Measurements from ENCODE around the gene TTLL11. TPM values are rescaled to one million over a fixed set of nuclear protein-coding genes. Genes with fewer than 3 reads are reported as not detected.

Gene TTLL11
- total and polyA plus RNA-seq, 2 of the 8 experiments (the other 6 are each of a cell fraction or from before 2014, with no cell fraction given), result 0.56 to 0.80 TPM

- ChIA-PET POLR2A (ENCODE audit: partially characterized antibody) (interaction anchor here (1.3 kb wide), 1 partner anchor 9 kb away, joined by 3 read pairs; no protein-coding TSS in a partner anchor), CTCF (ENCODE audit: partially characterized antibody) (interaction anchor here (0.9 to 1.2 kb wide), 2 partner anchors 200 to 272 kb away, joined by 4 read pairs; no protein-coding TSS in a partner anchor)
- Histone ChIP-seq H2BK12ac (ENCODE audit: low read depth, low read length) (peak overlapping the region; percentile 56; the same call in 1 of the 2 replicates), H3K36me3 (ENCODE audit: control insufficient read depth in 2 of 4, insufficient read depth in 4 of 4, low read length in 3 of 4) (no peaks in the 10 kb centered on the region), H3K27ac (ENCODE audit: low read depth, low read length) (no peak overlapping the region), H2AFZ (ENCODE audit: low read length) (no peak overlapping the region), H3K9ac (replicated peaks in 1 of 4; ENCODE audit: extremely low read depth in 1 of 4, low read depth in 3 of 4, low read length in 3 of 4) (no peak overlapping the region), H4K5ac (ENCODE audit: insufficient read length, low read depth, low read length) (no peak overlapping the region), H3K27me3 (replicated peaks in 1 of 4; ENCODE audit: control insufficient read depth in 3 of 4, extremely low read depth in 1 of 4, insufficient read depth in 3 of 4, low read length in 3 of 4) (no peaks in the 10 kb centered on the region), H2BK5ac (ENCODE audit: low read depth, low read length) (no peak overlapping the region), H3K9me3 (ENCODE audit: insufficient read depth in 2 of 2, low read depth in 1 of 2, low read length in 1 of 2) (no peaks in the 10 kb centered on the region), H3K79me2 (ENCODE audit: control insufficient read depth in 1 of 2, insufficient read depth in 2 of 2, low read length in 2 of 2) (no peaks in the 10 kb centered on the region), H4K91ac (replicated peaks; ENCODE audit: insufficient read length, low read length) (peak overlapping the region; percentile 40), H2BK20ac (ENCODE audit: low read length) (no peak overlapping the region), H3K56ac (replicated peaks; ENCODE audit: insufficient read length, low read depth, low read length) (no peak overlapping the region), H3K4ac (replicated peaks; ENCODE audit: insufficient read length, low read depth, low read length) (no peak overlapping the region), H4K20me1 (replicated peaks in 1 of 2; ENCODE audit: control insufficient read depth in 1 of 2, insufficient read depth in 2 of 2, low read length in 2 of 2) (peaks cover 0 to 2% of the 10 kb centered on the region in 2 experiments), H3K4me2 (ENCODE audit: insufficient read depth in 1 of 2, low read depth in 2 of 2, low read length in 2 of 2) (no peak overlapping the region), H3K18ac (ENCODE audit: extremely low read depth, low read length) (no peak overlapping the region; the same call in 1 of the 2 replicates), H2BK120ac (replicated peaks; ENCODE audit: low read depth, low read length) (no peak overlapping the region), H3K4me1 (replicated peaks in 1 of 4; ENCODE audit: control insufficient read depth in 3 of 4, insufficient read depth in 4 of 4, low read length in 3 of 4) (peaks cover 6 to 24% (median 13%) of the 10 kb centered on the region in 4 experiments), H3K23ac (ENCODE audit: insufficient read length) (no peak overlapping the region), H3K79me1 (ENCODE audit: low read depth, low read length) (peaks cover 3% of the 10 kb centered on the region; the same call in 1 of the 2 replicates), H3K4me3 (ENCODE audit: extremely low read depth in 1 of 4, insufficient read depth in 2 of 4, low read depth in 3 of 4, low read length in 4 of 4) (no peak overlapping the region), H3K14ac (ENCODE audit: insufficient read length) (no peak overlapping the region), H4K8ac (ENCODE audit: extremely low read depth, insufficient read depth, low read length) (peak overlapping the region; percentile 28), H3K23me2 (ENCODE audit: low read depth, low read length) (no peaks in the 10 kb centered on the region; the same call in 1 of the 2 replicates), H2AK5ac (ENCODE audit: low read depth, low read length) (no peak overlapping the region), H2BK15ac (ENCODE audit: low read length) (no peak overlapping the region; the same call in 1 of the 2 replicates)
- WGBS, 2 experiments (ENCODE audit: extremely low coverage in 1 of 2, insufficient coverage in 1 of 2, insufficient read length in 1 of 2, insufficient replicate concordance in 2 of 2, low coverage in 1 of 2, low lambda C conversion rate in 2 of 2, missing lambda C conversion rate in 1 of 2), result 88% methylated on average over 18 of the region's 19 CpGs; no CpG with 5 or more reads in 1 of the 2 experiments
- FAIRE-seq (no peak), DNase-seq (ENCODE audit: low read depth in 1 of 2, low spot score in 2 of 2) (no peak)
- TF ChIP-seq GABPA (IDR thresholded peaks at IDR 0.05; ENCODE audit: borderline replicate concordance, insufficient read depth, low read length) (no peak), JUN (IDR thresholded peaks at IDR 0.05; ENCODE audit: low read depth, low read length) (no peak), TEAD4 (IDR thresholded peaks at IDR 0.05; ENCODE audit: low read depth, low read length) (no peak), POU5F1 (IDR thresholded peaks at IDR 0.05; ENCODE audit: low read depth, low read length) (no peak), RNF2 (IDR thresholded peaks at IDR 0.05; ENCODE audit: borderline replicate concordance, low read depth, low read length, missing control alignments, poor library complexity, severe bottlenecking) (no peak), CBX8 (IDR thresholded peaks at IDR 0.05; ENCODE audit: borderline replicate concordance, low read depth, low read length) (no peak), USF2 (IDR thresholded peaks at IDR 0.05; ENCODE audit: low read length) (no peak), NANOG (IDR thresholded peaks at IDR 0.05; ENCODE audit: insufficient read depth, low read depth, low read length, poor library complexity, severe bottlenecking) (no peak), RFX5 (IDR thresholded peaks at IDR 0.05; ENCODE audit: borderline replicate concordance, low read depth, low read length) (no peak), BCL11A (IDR thresholded peaks at IDR 0.05; ENCODE audit: low read depth in 2 of 2, low read length in 2 of 2) (no peak), BRCA1 (IDR thresholded peaks at IDR 0.05; ENCODE audit: low read depth, low read length) (no peak)
Observed at GRCh38 chr9:121818016-121818661, 275.0 kb downstream of the TTLL11 start.

All from H1 (cell line).